Pancreas (tissue), 10 donors: ENCODE measurements around the gene PRICKLE1. TPM values are rescaled to one million over a fixed set of nuclear protein-coding genes. Genes with fewer than 3 reads are reported as not detected.

ENCODE experiments used
- ATAC-seq, 4 donors: fragments of 200-7000 bp; cut with Tn5 transposase; one replicate each; pipeline versions ENCODE4 v1.8.0 to v1.9.1; 2020; ENCODE audit warnings: mild to moderate bottlenecking in 4 of 4, moderate library complexity in 4 of 4
- DNase-seq, 6 donors: peaks; one replicate each; pipeline ENCODE4 v3.0.0-alpha.2; 2020
- FAIRE-seq: peaks from 2 replicates; lab custom pipeline; 2012; peaks lifted over from hg19 to GRCh38; lab: Jason Lieb, UNC
- H3K27ac ChIP-seq, 4 donors: fragments of 200-600 bp; sonication (generic); 1 replicate in 3 of 4; 2 replicates in 1 of 4; pipeline versions ENCODE4 v1.5.0 to v1.8.0; 2020
- H3K27me3 ChIP-seq, 4 donors: fragments of 200-600 bp; one replicate each; pipeline ENCODE4 v1.8.0; 2021
- H3K36me3 ChIP-seq, 3 donors: fragments of 200-600 bp; sonication (generic) in 1 of 3; one replicate each; pipeline versions ENCODE4 v1.5.0 to v1.8.0; 2020 to 2021
- H3K4me1 ChIP-seq, 3 donors: fragments of 200-600 bp; one replicate each; pipeline ENCODE4 v1.8.0; 2021
- H3K4me3 ChIP-seq, 4 donors: fragments of 200-600 bp; sonication (generic) in 2 of 4; one replicate each; pipeline versions ENCODE4 v1.5.0 to v1.8.0; 2020 to 2021
- H3K9me3 ChIP-seq, 4 donors: fragments of 200-600 bp; one replicate each; pipeline ENCODE4 v1.8.0; 2021
- CTCF ChIP-seq, 4 donors: fragments of 200-600 bp; sonication (generic) in 3 of 4; IDR thresholded peaks; one replicate each; pipeline versions ENCODE4 v1.5.0 to v1.8.0; 2021; ENCODE audit warnings: antibody characterized with exemption in 4 of 4
- WGBS, 2 donors: extraction: QIAGEN DNeasy Blood & Tissue Kit; methylation state at CpG; one replicate each; pipeline ENCODE4 v1.1.7; 2013; 5-methylcytosine and 5-hydroxymethylcytosine counted together
- intact Hi-C, 3 donors: fragments of 100-400 bp; cut with DNase I; formaldehyde crosslinking; loops; one replicate each; pipeline versions ENCODE4 v1.11.1 to v1.14.2; 2022
- polyA plus RNA-seq, 2 donors: library from polyadenylated mRNA; stranded (reverse); fragments of 200-250 nt; gene quantifications; one replicate each; pipeline ENCODE4 v1.2.3, GENCODE V29; 2013
- total RNA-seq, 6 donors: library from RNA; stranded (reverse); fragmentation: NEBNext Ultra II Directional in 4 of 6; extraction: Animal tissue kit (Norgen Biotek cat#: 25700) in 4 of 6; gene quantifications; one replicate each; pipeline versions ENCODE4 v1.2.1 to v1.2.4, GENCODE V29; 2021 to 2023
- donor health status: healthy with polysubstance abuse.
- donor health status: DM: no; HTN: no; CAD: no; lungs with moderate emphysema.
- donor health status: DM: no; HTN: no; CAD: no.
- donor health status: control.
- donor health status: control.
- donor health status: Bipolar disorder and iron deficiency.
- donor health status: DM: yes; HTN: yes; CAD: no.
- donor health status: DM: no; HTN: no; CAD: no.
- donor health status: DM: no; HTN: no; CAD: no.
- donor health status: DM: yes; HTN: yes; CAD: no.

Gene PRICKLE1
- total and polyA plus RNA-seq, 8 donors: 1.5 to 9.5 (median 2.8) TPM

- WGBS, 2 donors: 98 to 99% methylated on average over 4 of the region's 4 CpGs
- Histone ChIP-seq H3K27ac (no peak overlapping the region), H3K36me3 (peaks cover 0 to 5% (median 4%) of the 10 kb centered on the region in 3 donors), H3K4me3 (no peak overlapping the region), H3K9me3 (no peaks in the 10 kb centered on the region), H3K4me1 (no peaks in the 10 kb centered on the region), H3K27me3 (no peaks in the 10 kb centered on the region)
- FAIRE-seq (no peak), ATAC-seq (no peak), DNase-seq (no peak)
- intact Hi-C loops: no loop called here
- no peak for TF ChIP-seq CTCF (IDR thresholded peaks at IDR 0.05)
Measured at GRCh38 chr12:42463671-42464070, 125.9 kb downstream of the PRICKLE1 start.

GRCh38 chr12:42462486-42462885, 127.1 kb downstream of the PRICKLE1 start:
- intact Hi-C loops: no loop called here
- ATAC-seq (no peak), FAIRE-seq (no peak), DNase-seq (no peak)
- Histone ChIP-seq H3K4me1 (no peaks in the 10 kb centered on the region), H3K9me3 (no peaks in the 10 kb centered on the region), H3K4me3 (no peak overlapping the region), H3K27ac (no peak overlapping the region), H3K36me3 (peaks cover 0 to 5% (median 4%) of the 10 kb centered on the region in 3 donors), H3K27me3 (no peaks in the 10 kb centered on the region)
- no peak for TF ChIP-seq CTCF (IDR thresholded peaks at IDR 0.05)
- 46% methylated on average over 3 of the region's 3 CpGs for WGBS, 2 donors

- intact Hi-C loops: no loop called here
- no peak overlapping the region for H3K4me3 ChIP-seq
- peaks cover 0 to 3% (median 2%) of the 10 kb centered on the region in 3 donors for H3K36me3 ChIP-seq
- no peak for DNase-seq
- H3K9me3 ChIP-seq: no peaks in the 10 kb centered on the region
- H3K4me1 ChIP-seq: no peaks in the 10 kb centered on the region
- no peak for TF ChIP-seq CTCF (IDR thresholded peaks at IDR 0.05)
- WGBS, 2 donors: 87 to 89% methylated on average over 12 of the region's 12 CpGs
- ATAC-seq: no peak
- FAIRE-seq: no peak
- H3K27me3 ChIP-seq: no peaks in the 10 kb centered on the region
- H3K27ac ChIP-seq: no peak overlapping the region
Measured at GRCh38 chr12:42459336-42459847, 130.2 kb downstream of the PRICKLE1 start.

- no peak for ATAC-seq
- intact Hi-C loops: no loop called here
Measured at GRCh38 chr12:42458575-42458974, 131.0 kb downstream of the PRICKLE1 start.

More at GRCh38 chr12:42458575-42458974, 131.0 kb downstream of the PRICKLE1 start:
- H3K36me3 ChIP-seq: no peaks in the 10 kb centered on the region
- no peaks in the 10 kb centered on the region for H3K4me1 ChIP-seq
- FAIRE-seq: no peak
- no peak for TF ChIP-seq CTCF (IDR thresholded peaks at IDR 0.05)
- H3K27ac ChIP-seq: no peak overlapping the region
- no peaks in the 10 kb centered on the region for H3K27me3 ChIP-seq
- H3K4me3 ChIP-seq: no peak overlapping the region
- no peak for DNase-seq
- 92 to 97% methylated on average over 2 of the region's 2 CpGs for WGBS, 2 donors
- no peaks in the 10 kb centered on the region for H3K9me3 ChIP-seq
